Daoy (cell line): Measurements from ENCODE around the gene FBXO3. TPM values are rescaled to one million over a fixed set of nuclear protein-coding genes. Genes with fewer than 3 reads are reported as not detected.
A peak's percentile ranks its signal among the peaks of the same experiment; 100 is the strongest.
"Not testable (repeated sequence)": the region's sequence is repeated elsewhere in the genome, so short reads cannot be mapped to it uniquely, and the experiment has no call there.

Experiments used
- DNase-seq: peaks from one replicate; pipeline ENCODE4 v3.0.0-alpha.2; 2015; ENCODE audit warnings: low read depth
- total RNA-seq: library from RNA; depleted of rRNA; stranded (reverse); fragments of >200 nt; shearing (Covaris generic); gene quantifications from 2 replicates; pipeline ENCODE4 v1.2.3, GENCODE V29; 2014

FBXO3 gene
- total RNA-seq, 1 experiment from 2014 or later: 54.6 TPM

DNA sequence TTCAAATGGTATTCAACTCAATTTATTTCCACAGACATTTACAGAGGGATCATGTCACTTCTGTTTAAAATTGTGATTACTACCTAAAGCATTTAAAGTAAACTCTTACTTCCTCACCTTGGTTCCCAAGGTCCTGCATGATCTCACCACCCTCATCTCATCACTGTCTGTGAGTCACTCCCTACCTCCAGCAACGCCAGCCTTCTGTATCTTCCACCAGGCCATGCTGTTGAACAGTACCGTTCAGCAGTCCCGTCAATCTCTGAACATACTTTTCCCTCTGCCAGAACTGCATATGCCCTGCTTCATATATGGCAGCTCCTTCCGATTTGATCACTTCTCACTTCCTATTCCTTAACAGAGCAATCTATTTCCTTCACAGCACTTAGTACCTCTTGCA lies 2.0 kb downstream of the FBXO3 start:
- DNase-seq: peak; percentile 71

GRCh38 chr11:33770236-33770635 lies 4.1 kb downstream of the FBXO3 start:
- no peak for DNase-seq

DNA sequence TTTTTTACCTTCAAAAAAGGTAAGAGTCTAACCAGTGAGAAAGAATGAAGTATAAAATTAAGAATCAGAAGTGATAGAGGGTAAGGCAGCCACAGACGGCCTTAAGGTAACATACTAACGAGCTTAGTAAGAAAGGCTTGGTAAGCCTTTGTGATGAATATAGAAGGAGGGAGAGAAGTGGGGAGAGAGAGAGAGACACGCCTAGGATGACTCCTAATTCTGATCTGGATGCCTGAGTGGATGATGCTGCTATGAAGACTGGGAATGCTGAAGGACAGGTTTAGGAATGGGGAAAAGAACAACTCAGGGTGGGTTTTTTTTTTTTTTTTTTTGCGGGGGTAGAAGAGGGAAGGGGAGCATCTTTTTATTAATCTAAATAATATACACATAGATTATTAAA lies 4.8 kb downstream of the FBXO3 start:
- DNase-seq: no peak

DNA sequence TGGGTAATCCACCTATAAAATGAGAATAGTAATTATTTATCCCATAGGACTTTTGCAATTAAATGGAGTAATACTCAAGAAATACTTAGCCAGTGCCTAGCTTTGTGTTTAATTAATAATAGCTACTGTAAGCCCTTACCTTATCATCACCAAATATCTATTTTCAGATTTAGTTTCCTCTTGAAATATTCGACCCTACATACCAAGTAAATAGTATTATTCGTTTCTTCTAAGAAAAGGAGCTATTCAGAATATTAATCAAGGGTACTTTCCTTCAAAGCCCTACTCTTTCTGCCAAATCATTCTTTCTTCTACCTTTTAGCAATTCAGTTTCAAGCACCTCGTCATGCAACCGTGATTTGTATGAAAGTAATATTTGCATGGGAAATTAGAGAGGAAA lies 6.7 kb downstream of the FBXO3 start:
- no peak for DNase-seq

DNA sequence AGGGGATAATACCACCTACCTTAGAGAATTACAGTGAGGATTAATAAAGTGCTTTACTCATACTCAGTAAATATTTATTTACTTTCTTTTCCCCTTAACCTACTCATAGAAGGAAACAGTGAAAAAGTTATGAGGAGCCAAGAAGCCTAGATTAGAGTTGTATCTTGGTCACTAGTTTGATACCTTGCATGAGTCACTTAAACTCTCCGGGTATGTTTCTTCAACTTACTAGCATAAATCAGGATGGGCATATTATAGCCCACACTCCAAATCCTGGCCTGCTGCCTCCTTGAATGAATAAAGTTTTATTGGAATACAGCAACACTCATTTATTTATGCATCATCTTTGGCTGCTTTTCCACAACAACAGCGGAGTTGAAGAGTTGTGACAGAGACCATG lies 8.2 kb downstream of the FBXO3 start:
- DNase-seq: no peak

DNA sequence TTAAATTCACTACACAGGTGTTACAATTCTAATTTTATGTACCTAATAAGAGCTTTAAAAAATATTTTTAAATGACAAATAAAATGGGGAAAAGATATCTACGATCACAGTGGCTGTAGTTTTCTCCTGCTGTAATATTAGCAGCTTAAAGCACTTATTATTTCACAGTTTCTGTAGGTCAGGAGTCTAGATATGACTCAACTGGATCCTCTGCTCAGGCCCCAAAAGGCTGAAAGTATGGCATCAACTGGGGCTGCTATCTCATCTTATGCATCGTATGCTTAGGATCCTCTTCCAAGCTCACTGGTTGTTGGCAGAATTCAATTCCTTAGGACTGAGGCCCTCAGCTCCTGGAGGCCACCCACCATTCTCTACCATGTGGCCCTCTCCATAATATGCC lies 12.8 kb downstream of the FBXO3 start:
- no peak for DNase-seq

- peak; percentile 65 for DNase-seq
Observed at GRCh38 chr11:33753304-33753967, 20.9 kb downstream of the FBXO3 start.

GRCh38 chr11:33751878-33752277 lies 22.4 kb downstream of the FBXO3 start:
- no peak for DNase-seq

- no peak for DNase-seq
Observed at GRCh38 chr11:33747979-33748378, 26.3 kb downstream of the FBXO3 start.

- DNase-seq: no peak
Observed at GRCh38 chr11:33743291-33743690, 31.0 kb downstream of the FBXO3 start.

DNA sequence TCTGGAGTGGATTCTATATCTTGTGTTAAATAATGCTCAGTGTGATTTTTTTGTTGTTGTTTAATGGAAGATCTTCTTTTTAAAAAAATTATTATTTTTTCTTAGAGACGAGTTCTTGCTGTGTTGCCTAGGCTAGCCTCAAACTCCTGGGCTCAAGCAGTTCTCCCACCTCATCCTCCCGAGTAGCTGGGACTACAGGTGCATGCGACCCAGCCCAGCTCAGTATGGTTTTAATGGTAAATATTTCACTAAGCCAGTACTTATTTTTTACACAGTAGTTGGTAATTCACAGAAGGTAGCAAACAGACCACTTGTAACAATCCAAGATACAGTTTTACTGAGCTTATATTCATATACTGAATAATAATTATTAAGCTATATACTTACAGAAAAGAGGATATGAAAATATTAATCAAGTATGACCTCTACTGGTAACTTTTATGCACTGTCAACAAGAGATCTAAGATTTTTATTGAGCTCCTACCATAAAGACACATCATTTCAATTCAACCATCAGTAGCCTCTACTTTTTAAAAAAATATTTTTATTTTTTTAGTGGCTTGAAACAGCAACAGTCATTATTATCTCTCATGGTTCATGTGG lies 32.0 kb downstream of the FBXO3 start:
- no peak for DNase-seq

DNA sequence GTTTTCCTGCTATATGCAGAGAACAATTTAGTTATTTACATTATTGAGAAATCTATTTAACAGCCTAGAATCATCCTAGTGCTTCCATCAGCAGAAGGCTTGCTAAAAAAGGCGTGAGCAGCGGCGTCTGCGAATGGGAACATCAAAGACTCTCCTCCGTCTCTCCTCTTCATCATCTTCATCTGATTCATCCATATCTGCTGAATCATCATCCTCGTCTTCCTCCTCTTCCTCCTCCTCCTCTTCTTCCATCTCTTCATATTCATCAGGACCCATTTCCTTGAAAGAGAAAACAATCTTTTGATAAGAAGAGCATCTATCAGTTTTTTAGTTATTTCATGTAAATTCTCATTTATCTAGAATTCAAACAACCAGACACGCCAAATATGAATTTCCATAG lies 32.5 kb downstream of the FBXO3 start:
- no peak for DNase-seq

GRCh38 chr11:33737362-33737821 lies 36.9 kb downstream of the FBXO3 start:
- DNase-seq: no peak

DNA sequence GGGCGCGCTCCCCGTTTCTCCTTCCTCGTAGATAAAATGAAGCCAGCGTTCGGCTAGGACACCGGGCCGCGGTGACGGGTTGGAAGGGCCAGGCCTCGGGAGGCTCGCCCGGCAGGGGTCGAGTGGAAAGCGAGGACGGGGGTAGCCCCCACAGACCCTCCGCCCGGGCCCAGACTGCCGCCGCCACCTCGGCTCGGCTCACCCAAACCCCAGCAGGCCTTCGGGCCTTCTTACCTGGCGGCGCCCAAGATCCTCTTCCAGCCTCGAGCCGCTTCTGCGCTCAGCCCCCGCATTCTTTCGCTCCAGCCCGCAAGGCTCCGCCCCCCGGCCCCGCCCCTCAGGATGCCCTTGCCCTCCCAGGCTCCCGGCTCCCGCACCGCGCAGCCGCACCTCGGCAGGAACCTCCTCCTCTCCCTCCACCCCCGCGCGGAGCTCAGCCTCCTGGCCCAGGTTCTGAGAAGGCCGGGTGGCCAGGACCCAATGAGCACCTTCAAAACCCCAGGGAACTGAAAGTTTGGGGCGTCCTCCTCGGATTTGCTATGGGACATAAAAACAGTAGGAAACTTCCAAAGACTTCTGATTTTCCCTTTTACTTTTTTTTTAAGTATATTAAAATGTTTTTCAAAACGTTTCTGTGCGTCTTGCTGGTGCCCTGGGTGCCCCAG lies 38.0 kb downstream of the FBXO3 start, which contains the start of gene CD59:
CD59 (minus strand) TSS at position 276 of the 665 bp plus-strand sequence. CDS start 13,978 bp downstream, outside the sequence.
- peak; percentile 97 for DNase-seq

DNA sequence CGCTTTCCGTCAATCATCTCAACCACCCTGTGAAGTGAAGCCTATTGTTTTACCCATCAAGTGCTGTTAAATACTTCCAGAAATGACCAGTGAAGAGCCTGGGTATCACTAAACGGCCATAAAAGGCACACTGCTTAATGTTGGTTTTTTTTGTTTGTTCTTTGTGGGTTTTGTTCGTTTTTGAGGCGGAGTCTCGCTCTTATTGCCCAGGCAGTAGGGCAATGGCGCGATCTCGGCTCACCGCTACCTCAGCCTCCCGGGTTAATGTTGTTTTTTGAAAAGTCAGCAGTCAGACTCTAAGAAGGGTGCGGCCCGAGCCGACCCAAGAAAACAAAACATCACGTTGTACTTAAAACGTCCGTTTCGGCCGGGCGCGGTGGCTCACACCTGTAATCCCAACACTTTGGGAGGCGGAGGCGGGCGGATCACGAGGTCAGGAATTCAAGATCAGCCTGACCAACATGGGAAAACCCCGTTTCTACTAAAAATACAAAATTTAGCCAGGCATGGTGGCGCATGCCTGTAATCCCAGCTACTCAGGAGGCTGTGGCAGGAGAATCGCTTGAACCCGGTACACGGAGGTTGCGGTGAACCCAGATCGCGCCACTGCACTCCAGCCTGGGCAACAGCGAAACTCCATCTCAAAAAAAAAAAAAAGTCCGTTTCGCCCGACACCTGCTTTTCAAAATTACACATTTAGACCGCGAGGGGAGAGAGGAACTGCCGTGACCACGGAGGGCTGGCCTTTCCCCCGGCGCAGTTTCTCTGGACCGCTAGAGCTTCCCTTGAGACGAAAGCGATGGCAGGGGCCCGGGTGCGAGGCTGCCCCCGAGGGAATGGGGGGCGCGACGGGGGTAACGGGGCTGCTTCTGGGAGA lies 38.8 kb downstream of the FBXO3 start:
- peak; percentile 35 for DNase-seq

GRCh38 chr11:33734441-33735270 lies 39.7 kb downstream of the FBXO3 start:
- DNase-seq: peak; percentile 28

DNA sequence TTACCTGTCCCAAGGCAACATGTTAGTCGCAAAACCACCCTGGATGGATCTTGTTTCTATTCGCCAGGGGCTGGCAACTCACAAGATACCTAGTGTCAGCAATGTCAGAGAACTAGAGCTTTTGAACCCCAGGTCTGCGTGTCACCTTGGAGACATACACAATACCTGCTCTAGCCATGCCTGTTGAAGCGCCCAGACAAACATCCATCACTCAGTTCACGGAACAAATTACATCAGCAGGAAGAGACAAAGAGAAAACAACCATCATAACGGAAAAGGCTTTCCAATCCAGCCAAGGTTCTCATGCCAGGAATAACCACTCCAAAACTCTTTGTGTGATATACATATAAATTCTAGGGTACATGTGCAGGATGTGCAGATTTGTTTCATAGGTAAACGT lies 40.3 kb downstream of the FBXO3 start:
- no peak for DNase-seq

- peak; percentile 60 for DNase-seq
Observed at GRCh38 chr11:33731723-33732531, 42.4 kb downstream of the FBXO3 start.

- no peak for DNase-seq
Observed at GRCh38 chr11:33730716-33731115, 43.6 kb downstream of the FBXO3 start.

- DNase-seq: not testable (repeated sequence)
Observed at GRCh38 chr11:33729072-33729664, 45.2 kb downstream of the FBXO3 start.
